Psoas muscle (tissue), 8 donors: ENCODE measurements around the gene SLIT3. TPM values are rescaled to one million over a fixed set of nuclear protein-coding genes. Genes with fewer than 3 reads are reported as not detected.

Experiments used
- ATAC-seq, 4 donors: fragments of 200-7000 bp; cut with Tn5 transposase; one replicate each; pipeline ENCODE4 v1.9.1; 2020; ENCODE audit warnings: moderate library complexity in 3 of 4, mild to moderate bottlenecking in 2 of 4
- DNase-seq, 2 donors: peaks; one replicate each; pipeline ENCODE4 v3.0.0-alpha.2; 2020
- H3K27ac ChIP-seq: fragments of 200-600 bp; one replicate; pipeline ENCODE4 v1.8.0; 2022
- H3K27me3 ChIP-seq, 3 donors: fragments of 200-600 bp in 1 of 3; one replicate each; pipeline versions ENCODE4 v1.6.1 to v1.8.0; 2013 to 2022; ENCODE audit warnings: low read length in 2 of 3, mild to moderate bottlenecking in 2 of 3, moderate library complexity in 1 of 3; ENCODE audit not compliant: insufficient read depth in 3 of 3
- H3K36me3 ChIP-seq, 2 donors: fragments of 200-600 bp in 1 of 2; one replicate each; pipeline versions ENCODE4 v1.6.1 to v1.8.0; 2013 to 2022; ENCODE audit warnings: low read depth in 1 of 2, mild to moderate bottlenecking in 1 of 2, moderate library complexity in 1 of 2; ENCODE audit not compliant: insufficient read depth in 1 of 2
- H3K4me1 ChIP-seq: fragments of 200-600 bp; one replicate; pipeline ENCODE4 v1.8.0; 2022
- H3K4me3 ChIP-seq: fragments of 200-600 bp; one replicate; pipeline ENCODE4 v1.8.0; 2022; ENCODE audit warnings: mild to moderate bottlenecking
- H3K9me3 ChIP-seq: fragments of 200-600 bp; one replicate; pipeline ENCODE4 v1.8.0; 2022
- WGBS, 3 donors: extraction: QIAGEN DNeasy Blood & Tissue Kit; methylation state at CpG; one replicate each; pipeline versions ENCODE4 v1.1.6 to v1.1.7; 2013; 5-methylcytosine and 5-hydroxymethylcytosine counted together
- intact Hi-C, 2 donors: fragments of 100-400 bp; cut with DNase I; formaldehyde crosslinking; loops; one replicate each; pipeline versions ENCODE4 v1.11.0 to v1.14.2; 2022
- polyA plus RNA-seq, 3 donors: library from polyadenylated mRNA; stranded (reverse); fragments of 200-250 nt; gene quantifications; one replicate each; pipeline ENCODE4 v1.2.3, GENCODE V29; 2013
- total RNA-seq, 4 donors: library from RNA; stranded (reverse); fragmentation: NEBNext Ultra II Directional in 2 of 4; extraction: Animal tissue kit (Norgen Biotek cat#: 25700) in 2 of 4; gene quantifications; one replicate each; pipeline versions ENCODE4 v1.2.1 to v1.2.4, GENCODE V29; 2021 to 2023
- TF ChIP-seq, protein P1 (sequence below): fragments of 200-600 bp; IDR thresholded peaks from one replicate; pipeline ENCODE4 v1.8.0; 2022; ENCODE audit warnings: antibody characterized with exemption
- donor health status: healthy with polysubstance abuse.
- donor health status: DM: no; HTN: no; CAD: no; lungs with moderate emphysema.
- donor health status: Bipolar disorder and iron deficiency.
- donor health status: healthy.
- donor health status: DM: yes; HTN: yes; CAD: no.
- donor health status: DM: no; HTN: no; CAD: no.
- donor health status: DM: no; HTN: no; CAD: no.
- donor health status: DM: yes; HTN: yes; CAD: no.

SLIT3 gene
- total and polyA plus RNA-seq, 7 donors: 0.81 to 5.9 (median 2.1) TPM

DNA sequence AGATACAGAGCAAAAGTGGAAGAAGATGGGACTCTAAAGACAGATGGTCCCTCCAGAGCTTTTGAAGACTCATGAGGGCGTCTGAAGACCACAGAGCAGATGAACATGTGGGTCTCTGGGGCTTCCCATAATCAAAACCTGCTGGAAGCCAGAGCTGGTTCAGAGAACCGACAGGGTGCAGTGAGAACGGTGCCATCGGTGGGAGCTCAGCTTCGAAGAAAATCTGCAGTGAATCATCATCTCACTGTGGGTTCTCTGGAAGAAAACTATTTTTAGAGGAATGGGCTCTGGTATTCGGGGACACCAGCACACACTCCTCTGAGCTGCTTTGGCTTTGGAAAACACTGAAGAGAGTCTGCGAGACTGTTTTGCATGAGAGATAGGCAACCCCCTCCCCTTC, 499.4 kb downstream of the SLIT3 start:
- H3K4me1 ChIP-seq: no peaks in the 10 kb centered on the region
- 81 to 85% (median 84%) methylated on average over 7 of the region's 7 CpGs for whole genome bisulfite sequencing, 3 donors
- intact Hi-C loops: no loop called here
- peaks cover 0 to 2% (median 0%) of the 10 kb centered on the region in 3 donors for H3K27me3 ChIP-seq
- DNase-seq (no peak), ATAC-seq (no peak)
- no peaks in the 10 kb centered on the region for H3K36me3 ChIP-seq
- H3K9me3 ChIP-seq: no peaks in the 10 kb centered on the region
- no peak overlapping the region for H3K4me3 ChIP-seq
- TF ChIP-seq, protein P1, sequence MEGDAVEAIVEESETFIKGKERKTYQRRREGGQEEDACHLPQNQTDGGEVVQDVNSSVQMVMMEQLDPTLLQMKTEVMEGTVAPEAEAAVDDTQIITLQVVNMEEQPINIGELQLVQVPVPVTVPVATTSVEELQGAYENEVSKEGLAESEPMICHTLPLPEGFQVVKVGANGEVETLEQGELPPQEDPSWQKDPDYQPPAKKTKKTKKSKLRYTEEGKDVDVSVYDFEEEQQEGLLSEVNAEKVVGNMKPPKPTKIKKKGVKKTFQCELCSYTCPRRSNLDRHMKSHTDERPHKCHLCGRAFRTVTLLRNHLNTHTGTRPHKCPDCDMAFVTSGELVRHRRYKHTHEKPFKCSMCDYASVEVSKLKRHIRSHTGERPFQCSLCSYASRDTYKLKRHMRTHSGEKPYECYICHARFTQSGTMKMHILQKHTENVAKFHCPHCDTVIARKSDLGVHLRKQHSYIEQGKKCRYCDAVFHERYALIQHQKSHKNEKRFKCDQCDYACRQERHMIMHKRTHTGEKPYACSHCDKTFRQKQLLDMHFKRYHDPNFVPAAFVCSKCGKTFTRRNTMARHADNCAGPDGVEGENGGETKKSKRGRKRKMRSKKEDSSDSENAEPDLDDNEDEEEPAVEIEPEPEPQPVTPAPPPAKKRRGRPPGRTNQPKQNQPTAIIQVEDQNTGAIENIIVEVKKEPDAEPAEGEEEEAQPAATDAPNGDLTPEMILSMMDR: no peak
- no peak overlapping the region for H3K27ac ChIP-seq

DNA sequence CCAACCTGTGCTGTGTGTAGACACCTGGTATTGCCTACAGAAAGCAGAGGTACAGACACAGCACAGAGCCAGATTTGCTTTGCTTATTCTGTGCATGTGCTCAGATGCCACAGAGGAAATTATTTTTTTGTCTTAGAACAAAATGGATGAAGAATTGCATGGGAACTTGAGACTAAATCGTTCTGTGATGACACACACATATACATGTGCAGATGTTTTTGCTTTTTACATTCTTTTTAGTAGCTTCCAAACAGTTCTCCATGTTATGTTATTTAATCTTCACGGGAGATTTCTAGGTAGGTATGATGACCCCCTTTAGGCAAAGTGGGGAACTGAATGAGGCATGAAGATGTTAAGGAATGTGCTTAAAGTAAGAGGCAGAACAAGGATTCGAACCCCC, 500.2 kb downstream of the SLIT3 start:
- TF ChIP-seq, protein P1: no peak
- 78 to 81% (median 79%) methylated on average over 3 of the region's 3 CpGs for WGBS, 3 donors
- no peaks in the 10 kb centered on the region for H3K9me3 ChIP-seq
- no peak for ATAC-seq
- no peak for DNase-seq
- H3K27me3 ChIP-seq: peaks cover 0 to 2% (median 0%) of the 10 kb centered on the region in 3 donors
- no peaks in the 10 kb centered on the region for H3K36me3 ChIP-seq
- H3K4me3 ChIP-seq: no peak overlapping the region
- no peak overlapping the region for H3K27ac ChIP-seq
- H3K4me1 ChIP-seq: no peaks in the 10 kb centered on the region
- intact Hi-C loops: no loop called here

DNA sequence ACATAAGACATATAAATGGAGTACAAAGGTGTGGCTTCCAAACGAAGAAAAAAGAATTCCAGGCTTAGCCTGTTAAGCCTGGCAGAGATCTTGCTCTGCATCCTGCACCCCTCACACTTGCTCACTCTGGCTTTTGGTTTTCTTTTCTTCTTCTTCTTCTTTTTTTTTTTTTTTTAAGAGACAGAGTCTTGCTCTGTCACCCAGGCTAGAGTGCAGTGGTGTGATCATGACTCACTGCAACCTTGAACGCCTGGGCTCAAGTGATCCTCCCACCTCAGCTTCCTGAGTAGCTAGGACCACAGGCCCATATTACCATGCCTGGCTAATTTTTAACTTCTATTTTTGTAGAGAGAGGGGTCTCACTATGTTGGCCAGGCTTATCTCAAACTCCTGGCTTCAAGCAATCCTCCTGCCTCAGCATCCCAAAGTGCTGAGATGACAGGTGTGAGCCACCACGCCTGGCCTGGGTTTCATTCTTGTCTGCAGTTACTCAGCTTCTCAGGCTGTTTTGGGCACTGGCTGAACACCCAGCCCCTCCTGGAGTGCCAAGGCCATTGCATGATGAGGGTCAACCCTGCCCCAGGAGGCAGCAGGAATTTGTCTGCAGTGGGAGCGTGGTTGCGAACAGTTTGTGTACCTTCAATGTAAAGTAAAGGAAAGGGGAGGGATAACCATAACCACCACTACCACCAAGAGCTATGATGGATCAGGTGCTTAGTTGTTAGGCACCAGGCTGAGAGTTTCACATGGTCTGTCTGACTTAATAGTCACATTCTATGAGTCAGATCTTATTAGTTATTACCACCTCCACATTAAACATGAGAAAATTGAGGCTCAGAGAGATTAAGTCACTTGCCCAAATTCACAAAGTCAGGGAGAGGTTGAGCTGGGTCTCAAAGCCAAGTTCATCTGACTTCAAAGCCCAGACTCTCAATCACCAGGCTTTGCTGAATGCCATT, 502.6 kb downstream of the SLIT3 start:
- Histone ChIP-seq H3K27me3 (peaks cover 0 to 2% (median 0%) of the 10 kb centered on the region in 3 donors), H3K9me3 (no peaks in the 10 kb centered on the region), H3K4me3 (no peak overlapping the region), H3K36me3 (no peaks in the 10 kb centered on the region), H3K27ac (no peak overlapping the region), H3K4me1 (no peaks in the 10 kb centered on the region)
- 81 to 92% (median 88%) methylated on average over 5 of the region's 5 CpGs for WGBS, 3 donors
- TF ChIP-seq, protein P1: no peak
- DNase-seq: no peak
- no peak for ATAC-seq
- intact Hi-C loops: no loop called here

DNA sequence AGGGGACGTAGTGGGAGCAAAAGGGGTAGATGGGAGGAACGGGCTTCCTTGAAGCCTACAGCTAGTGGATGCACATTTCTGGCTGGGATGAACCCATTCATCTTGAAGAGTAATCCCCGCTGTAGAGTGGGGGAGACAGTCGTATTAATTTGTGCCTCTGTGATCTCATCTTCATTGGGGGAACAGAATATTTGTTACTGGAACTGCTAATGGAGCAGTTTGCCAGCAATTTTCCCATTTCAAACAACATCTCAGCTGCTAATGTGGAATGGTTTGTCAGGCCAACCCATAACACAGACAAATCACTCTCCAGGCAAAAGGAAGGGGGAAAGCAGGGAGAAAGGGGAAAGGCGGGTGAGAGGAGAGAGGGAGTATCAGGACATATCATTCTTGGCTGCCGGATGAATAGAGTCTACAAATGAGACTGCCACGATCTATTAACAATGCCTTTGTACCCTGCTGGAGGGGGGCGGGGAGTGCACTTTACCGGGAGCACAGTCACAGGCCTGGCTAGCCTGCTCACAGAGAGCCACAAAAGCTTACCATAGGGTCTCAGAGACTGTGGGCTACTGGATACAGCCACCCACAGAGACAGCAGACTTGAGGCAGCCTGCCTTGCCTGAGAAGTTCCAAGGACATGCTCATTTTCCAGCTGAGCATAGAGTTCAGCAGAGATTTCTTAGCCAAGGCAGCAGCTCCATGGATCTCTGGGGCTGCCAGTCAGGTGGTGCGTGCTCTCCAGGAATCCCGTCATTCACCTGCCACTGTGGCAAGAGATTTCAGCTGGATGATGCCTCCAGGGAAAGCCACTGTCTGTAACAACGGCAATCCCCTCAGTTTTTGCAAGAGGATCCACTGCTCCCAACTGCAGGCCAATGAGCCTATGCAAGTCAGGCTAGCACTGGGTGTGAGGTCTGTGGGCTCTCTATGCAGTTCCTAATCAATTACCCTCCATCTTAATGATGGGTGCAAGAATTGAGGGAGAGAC, 504.1 kb downstream of the SLIT3 start:
- Histone ChIP-seq H3K27me3 (no peaks in the 10 kb centered on the region), H3K9me3 (no peaks in the 10 kb centered on the region), H3K27ac (no peak overlapping the region), H3K36me3 (no peaks in the 10 kb centered on the region), H3K4me1 (no peaks in the 10 kb centered on the region), H3K4me3 (no peak overlapping the region)
- TF ChIP-seq, protein P1: no peak
- DNase-seq (no peak), ATAC-seq (no peak)
- 48 to 65% (median 58%) methylated on average over 12 of the region's 12 CpGs for WGBS, 3 donors
- intact Hi-C loops: no loop called here
